Small intestine (tissue), 7 donors: ENCODE measurements around the gene INPP1. TPM values are rescaled to one million over a fixed set of nuclear protein-coding genes. Genes with fewer than 3 reads are reported as not detected.

Experiments
- DNase-seq, 2 donors: peaks; one replicate each; pipeline versions ENCODE4 v3.0.0 to v3.0.0-alpha.2; 2013
- FAIRE-seq: peaks from 2 replicates; lab custom pipeline; 2012; peaks lifted over from hg19 to GRCh38; lab: Jason Lieb, UNC
- H3K27ac ChIP-seq, 3 donors: one replicate each; pipeline ENCODE4 v1.5.1; 2013; ENCODE audit warnings: low read length in 2 of 3, mild to moderate bottlenecking in 2 of 3, control low read depth in 1 of 3, inconsistent platforms in 1 of 3, low read depth in 1 of 3, moderate library complexity in 1 of 3
- H3K27me3 ChIP-seq, 3 donors: one replicate each; pipeline ENCODE4 v1.6.1; 2013; ENCODE audit warnings: low read length in 3 of 3, inconsistent platforms in 1 of 3; ENCODE audit not compliant: control insufficient read depth in 3 of 3, insufficient read depth in 3 of 3
- H3K36me3 ChIP-seq, 3 donors: one replicate each; pipeline ENCODE4 v1.6.1; 2013; ENCODE audit warnings: low read length in 3 of 3, inconsistent platforms in 1 of 3, low read depth in 1 of 3, mild to moderate bottlenecking in 1 of 3, moderate library complexity in 1 of 3; ENCODE audit not compliant: control insufficient read depth in 3 of 3, insufficient read depth in 2 of 3
- H3K4me1 ChIP-seq, 3 donors: one replicate each; pipeline ENCODE4 v1.6.1; 2013; ENCODE audit warnings: low read length in 2 of 3, inconsistent platforms in 1 of 3, low read depth in 1 of 3, mild to moderate bottlenecking in 1 of 3, moderate library complexity in 1 of 3; ENCODE audit not compliant: control insufficient read depth in 3 of 3, insufficient read depth in 2 of 3
- H3K4me3 ChIP-seq, 3 donors: one replicate each; pipeline ENCODE4 v1.5.1; 2013; ENCODE audit warnings: low read length in 3 of 3, control low read depth in 1 of 3, inconsistent platforms in 1 of 3, low read depth in 1 of 3, mild to moderate bottlenecking in 1 of 3, moderate library complexity in 1 of 3
- H3K9me3 ChIP-seq, 2 donors: one replicate each; pipeline ENCODE4 v1.6.1; 2013; ENCODE audit warnings: low read depth in 1 of 2, low read length in 1 of 2; ENCODE audit not compliant: control insufficient read depth in 2 of 2, insufficient read depth in 1 of 2
- WGBS, 3 donors: extraction: QIAGEN DNeasy Blood & Tissue Kit; methylation state at CpG; one replicate each; pipeline ENCODE4 v1.1.7; 2013; 5-methylcytosine and 5-hydroxymethylcytosine counted together
- polyA plus RNA-seq, 4 donors: library from polyadenylated mRNA; stranded (reverse) in 3 of 4; unstranded in 1 of 4; fragments of 200-250 nt in 3 of 4; fragments of 120-200 nt in 1 of 4; gene quantifications; one replicate each; pipeline versions ENCODE4 v1.2.1 to v1.2.3, GENCODE V29; 2013
- donor health status: healthy with polysubstance abuse.
- donor health status: control.
- donor health status: control.
- donor health status: Bipolar disorder and iron deficiency.
- donor health status: healthy.

The INPP1 gene
- polyA plus RNA-seq, 4 donors, result 28.9 to 77.2 (median 53.7) TPM

GRCh38 chr2:190369635-190370034, 26.2 kb downstream of the INPP1 start:
- Histone ChIP-seq H3K9me3 (no peaks in the 10 kb centered on the region), H3K36me3 (peaks cover 16 to 24% (median 21%) of the 10 kb centered on the region in 3 donors), H3K27ac (no peak overlapping the region), H3K4me3 (no peak overlapping the region), H3K27me3 (no peaks in the 10 kb centered on the region), H3K4me1 (no peaks in the 10 kb centered on the region)
- FAIRE-seq, result no peak
- no peak for DNase-seq
- 90 to 97% (median 94%) methylated on average over 2 of the region's 2 CpGs for WGBS, 3 donors

- Histone ChIP-seq H3K27ac (no peak overlapping the region), H3K27me3 (no peaks in the 10 kb centered on the region)
- no peak for FAIRE-seq
Measured at GRCh38 chr2:190376083-190376482, 32.7 kb downstream of the INPP1 start.

GRCh38 chr2:190376591-190377245, 33.3 kb downstream of the INPP1 start:
- Histone ChIP-seq H3K36me3 (no peaks in the 10 kb centered on the region), H3K9me3 (no peaks in the 10 kb centered on the region), H3K27me3 (no peaks in the 10 kb centered on the region), H3K4me3 (no peak overlapping the region), H3K4me1 (no peaks in the 10 kb centered on the region), H3K27ac (no peak overlapping the region)
- no peak for DNase-seq
- WGBS, 3 donors, result 57 to 75% (median 70%) methylated on average over 3 of the region's 3 CpGs
- FAIRE-seq, result no peak

More at GRCh38 chr2:190376083-190376482, 32.7 kb downstream of the INPP1 start:
- H3K9me3 ChIP-seq, result no peaks in the 10 kb centered on the region
- H3K4me1 ChIP-seq, result no peaks in the 10 kb centered on the region
- no peak for DNase-seq
- peaks cover 0 to 2% (median under 1%) of the 10 kb centered on the region in 3 donors for H3K36me3 ChIP-seq
- no peak overlapping the region for H3K4me3 ChIP-seq

- Histone ChIP-seq H3K4me1 (no peaks in the 10 kb centered on the region), H3K36me3 (no peaks in the 10 kb centered on the region), H3K4me3 (no peak overlapping the region), H3K27me3 (no peaks in the 10 kb centered on the region), H3K27ac (no peak overlapping the region), H3K9me3 (no peaks in the 10 kb centered on the region)
- FAIRE-seq (no peak), DNase-seq (no peak)
- WGBS, 3 donors, result 88 to 93% (median 93%) methylated on average over 6 of the region's 6 CpGs
Measured at GRCh38 chr2:190378880-190379237, 35.5 kb downstream of the INPP1 start.

DNA sequence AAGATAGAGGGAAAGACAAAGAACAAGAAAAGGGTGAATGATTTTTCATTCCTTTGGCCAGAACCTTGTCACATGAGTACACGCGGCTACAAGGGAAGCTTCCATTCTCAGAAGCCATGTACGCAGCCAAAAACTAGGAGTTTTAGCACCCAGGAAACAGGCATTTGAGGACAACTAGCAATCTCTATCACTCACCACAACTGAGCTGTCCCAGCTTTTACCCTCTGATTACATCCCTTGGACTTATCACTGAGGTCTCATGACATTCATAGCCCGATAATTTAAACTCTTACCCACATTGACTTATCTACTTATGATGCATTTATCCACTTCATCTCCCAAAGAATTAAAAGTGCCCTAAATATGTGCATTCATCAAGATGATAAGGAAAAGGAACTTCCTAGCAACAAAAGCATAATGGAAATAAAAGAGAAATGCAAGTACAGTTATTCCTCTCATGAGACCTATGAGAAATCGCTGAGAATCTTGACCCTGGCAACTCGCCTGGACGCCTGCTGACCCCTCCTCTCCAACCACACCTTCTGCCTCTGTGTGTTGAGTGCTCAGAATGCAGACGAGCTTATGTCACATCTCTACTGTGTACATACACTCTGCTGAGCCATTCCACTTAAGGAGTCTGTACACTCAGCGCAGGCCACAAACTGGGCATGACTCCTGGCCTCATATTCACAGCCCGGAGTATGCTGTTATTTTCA, 36.0 kb downstream of the INPP1 start:
- no peak for DNase-seq

GRCh38 chr2:190380962-190381412, 37.6 kb downstream of the INPP1 start:
- H3K27me3 ChIP-seq, result no peaks in the 10 kb centered on the region
- H3K36me3 ChIP-seq, result no peaks in the 10 kb centered on the region
- H3K9me3 ChIP-seq, result no peaks in the 10 kb centered on the region
- no peak for FAIRE-seq
- DNase-seq, result no peak
- H3K4me1 ChIP-seq, result no peaks in the 10 kb centered on the region
- 66 to 74% (median 73%) methylated on average over 5 of the region's 5 CpGs for WGBS, 3 donors
- no peak overlapping the region for H3K27ac ChIP-seq
- H3K4me3 ChIP-seq, result no peak overlapping the region

More for the DNA sequence above, 36.0 kb downstream of the INPP1 start:
- no peaks in the 10 kb centered on the region for H3K9me3 ChIP-seq
- H3K27ac ChIP-seq, result no peak overlapping the region
- no peaks in the 10 kb centered on the region for H3K27me3 ChIP-seq
- H3K36me3 ChIP-seq, result no peaks in the 10 kb centered on the region
- no peak overlapping the region for H3K4me3 ChIP-seq
- no peak for FAIRE-seq
- WGBS, 3 donors, result 77 to 90% (median 82%) methylated on average over 10 of the region's 10 CpGs
- H3K4me1 ChIP-seq, result no peaks in the 10 kb centered on the region

GRCh38 chr2:190382851-190383250, 39.5 kb downstream of the INPP1 start:
- Histone ChIP-seq H3K4me3 (no peak overlapping the region), H3K4me1 (no peaks in the 10 kb centered on the region), H3K27me3 (no peaks in the 10 kb centered on the region), H3K27ac (no peak overlapping the region), H3K36me3 (no peaks in the 10 kb centered on the region), H3K9me3 (peaks cover 0 to 4% of the 10 kb centered on the region in 2 donors)
- 18 to 47% (median 36%) methylated on average over 1 of the region's 1 CpG for WGBS, 3 donors
- FAIRE-seq, result no peak
- DNase-seq, result peak; percentile 79 to 84

DNA sequence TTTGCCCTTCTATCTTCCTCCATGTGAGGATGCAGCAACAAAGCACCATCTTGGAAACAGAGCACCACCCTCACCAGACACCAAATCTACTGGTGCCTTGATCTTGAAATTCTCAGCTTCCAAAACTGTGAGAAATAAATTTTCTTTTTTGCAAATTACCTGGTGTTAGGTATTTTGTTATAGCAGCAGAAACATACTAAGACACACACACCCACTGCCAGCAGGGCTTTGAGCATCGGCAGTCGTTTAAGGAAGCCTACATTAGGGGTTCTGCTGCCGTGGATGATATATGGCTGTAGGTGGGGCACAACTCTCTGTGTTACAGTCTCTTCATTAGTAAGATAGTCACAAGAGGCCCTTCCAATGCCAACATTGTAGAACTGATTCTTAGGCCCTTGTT, 44.0 kb downstream of the INPP1 start:
- FAIRE-seq (no peak), DNase-seq (no peak)
- Histone ChIP-seq H3K27me3 (no peaks in the 10 kb centered on the region), H3K4me3 (no peak overlapping the region), H3K36me3 (no peaks in the 10 kb centered on the region), H3K9me3 (peaks cover 0 to 4% of the 10 kb centered on the region in 2 donors), H3K27ac (no peak overlapping the region), H3K4me1 (no peaks in the 10 kb centered on the region)
- 88 to 100% (median 93%) methylated on average over 3 of the region's 3 CpGs for WGBS, 3 donors
